HG03342 (cell line): ENCODE results near the gene HNMT.
A peak's percentile ranks its signal among the peaks of the same experiment; 100 is the strongest.
"Not testable (repeated sequence)": the region's sequence is repeated elsewhere in the genome, so short reads cannot be mapped to it uniquely, and the experiment has no call there.

Experiments used
- ATAC-seq: cut with Tn5 transposase; IDR thresholded peaks from one replicate; pipeline ENCODE4 v1.9.1; 2021; ENCODE audit warnings: mild to moderate bottlenecking, moderate library complexity; ENCODE audit not compliant: unreplicated experiment

Gene HNMT

GRCh38 chr2:137945229-137945628 is 19.0 kb upstream of the HNMT start:
- ATAC-seq: no peak

- no peak for ATAC-seq
Observed at GRCh38 chr2:137946227-137946626, 18.0 kb upstream of the HNMT start.

- ATAC-seq: no peak
Observed at GRCh38 chr2:137947032-137947727, 17.1 kb upstream of the HNMT start.

- peak; percentile 55 for ATAC-seq
Observed at GRCh38 chr2:137947728-137948336, 16.4 kb upstream of the HNMT start.

- ATAC-seq: no peak
Observed at GRCh38 chr2:137948894-137949293, 15.4 kb upstream of the HNMT start.

GRCh38 chr2:137950238-137950637 is 14.0 kb upstream of the HNMT start:
- no peak for ATAC-seq

- ATAC-seq: no peak
Observed at GRCh38 chr2:137951586-137951985, 12.7 kb upstream of the HNMT start.

- no peak for ATAC-seq
Observed at GRCh38 chr2:137952586-137953129, 11.6 kb upstream of the HNMT start.

GRCh38 chr2:137955536-137955935 is 8.7 kb upstream of the HNMT start:
- ATAC-seq: no peak

GRCh38 chr2:137957033-137957432 is 7.2 kb upstream of the HNMT start:
- ATAC-seq: no peak

GRCh38 chr2:137959166-137959565 is 5.1 kb upstream of the HNMT start:
- ATAC-seq: no peak

- ATAC-seq: no peak
Observed at GRCh38 chr2:137960223-137960622, 4.0 kb upstream of the HNMT start.

- ATAC-seq: no peak
Observed at GRCh38 chr2:137961602-137962001, 2.7 kb upstream of the HNMT start.

GRCh38 chr2:137963535-137964065 is 673 bp upstream of the HNMT start:
- no peak for ATAC-seq

- no peak for ATAC-seq
Observed at GRCh38 chr2:137964859-137965459, 686 bp downstream of the HNMT start.

- no peak for ATAC-seq
Observed at GRCh38 chr2:137966043-137966442, 1.8 kb downstream of the HNMT start.

GRCh38 chr2:137967042-137967441 is 2.8 kb downstream of the HNMT start:
- ATAC-seq: no peak

- ATAC-seq: no peak
Observed at GRCh38 chr2:137968477-137969417, 4.5 kb downstream of the HNMT start.

GRCh38 chr2:137969418-137969765 is 5.1 kb downstream of the HNMT start:
- ATAC-seq: no peak

- no peak for ATAC-seq
Observed at GRCh38 chr2:137969876-137970275, 5.6 kb downstream of the HNMT start.

- ATAC-seq: not testable (repeated sequence)
Observed at GRCh38 chr2:137971259-137971658, 7.0 kb downstream of the HNMT start.
